SK-N-SH treated with all-trans-retinoic acid at 6 μM for 48 hours (cell line): ENCODE measurements around the gene COA8.

Experiments used
- ATAC-seq: fragments of 200-7000 bp; cut with Tn5 transposase; 3 replicates; pipeline ENCODE4 v1.9.1; 2020; ENCODE audit warnings: mild to moderate bottlenecking, moderate library complexity
- ARNTL ChIP-seq: fragments of 450-650 bp; formaldehyde crosslinking; IDR thresholded peaks from 2 replicates; pipeline ENCODE4 v1.5.0; 2020; ENCODE audit warnings: low read depth, mild to moderate bottlenecking, moderate library complexity, borderline replicate concordance
- BACH2 ChIP-seq: fragments of 250-450 bp; sonication (Bioruptor Pico); IDR thresholded peaks from 2 replicates; pipeline ENCODE4 v1.9.0; 2021; ENCODE audit warnings: mild to moderate bottlenecking, borderline replicate concordance
- CREB5 ChIP-seq: fragments of 250-450 bp; sonication (Bioruptor Pico); IDR thresholded peaks from 2 replicates; pipeline ENCODE4 v1.5.1; 2020; ENCODE audit warnings: low read depth, mild to moderate bottlenecking, moderate library complexity
- CSDC2 ChIP-seq: fragments of 250-450 bp; sonication (Bioruptor Pico); IDR thresholded peaks from 2 replicates; pipeline ENCODE4 v1.5.0; 2020; ENCODE audit warnings: mild to moderate bottlenecking, moderate library complexity
- ESRRG ChIP-seq: fragments of 250-450 bp; sonication (Bioruptor Pico); IDR thresholded peaks from 2 replicates; pipeline ENCODE4 v1.6.1; 2021; ENCODE audit warnings: mild to moderate bottlenecking
- GLIS3 ChIP-seq: fragments of 250-450 bp; sonication (Bioruptor Pico); IDR thresholded peaks from 2 replicates; pipeline ENCODE4 v1.5.0; 2020; ENCODE audit warnings: mild to moderate bottlenecking, moderate library complexity
- OSR1 ChIP-seq: fragments of 250-450 bp; sonication (Bioruptor Pico); IDR thresholded peaks from 2 replicates; pipeline ENCODE4 v1.8.0; 2022; ENCODE audit warnings: moderate library complexity, mild to moderate bottlenecking, inconsistent platforms
- PATZ1 ChIP-seq: fragments of 250-450 bp; sonication (Bioruptor Pico); IDR thresholded peaks from 2 replicates; pipeline ENCODE4 v1.8.0; 2020; ENCODE audit warnings: mild to moderate bottlenecking, moderate library complexity, borderline replicate concordance
- PPARA ChIP-seq: fragments of 250-450 bp; sonication (Bioruptor Pico); IDR thresholded peaks from 2 replicates; pipeline ENCODE4 v1.5.0; 2020; ENCODE audit warnings: mild to moderate bottlenecking, borderline replicate concordance
- RARB ChIP-seq: fragments of 250-450 bp; sonication (Bioruptor Pico); IDR thresholded peaks from 2 replicates; pipeline ENCODE4 v1.8.0; 2021; ENCODE audit warnings: mild to moderate bottlenecking, moderate library complexity
- SNAI2 ChIP-seq: fragments of 250-450 bp; sonication (Bioruptor Pico); IDR thresholded peaks from 2 replicates; pipeline ENCODE4 v1.5.0; 2020; ENCODE audit warnings: mild to moderate bottlenecking, moderate library complexity
- TCF4 ChIP-seq: fragments of 250-450 bp; sonication (Bioruptor Pico); IDR thresholded peaks from 2 replicates; pipeline ENCODE4 v1.8.0; 2021; ENCODE audit warnings: mild to moderate bottlenecking, moderate library complexity, borderline replicate concordance
- TOX ChIP-seq: fragments of 250-450 bp; sonication (Bioruptor Pico); IDR thresholded peaks from 2 replicates; pipeline ENCODE4 v1.8.0; 2021; ENCODE audit warnings: mild to moderate bottlenecking, moderate library complexity, borderline replicate concordance
- TSHZ2 ChIP-seq: fragments of 250-450 bp; sonication (Bioruptor Pico); IDR thresholded peaks from 2 replicates; pipeline ENCODE4 v1.5.0; 2020; ENCODE audit warnings: mild to moderate bottlenecking, moderate library complexity
- ZC3H10 ChIP-seq: fragments of 250-450 bp; sonication (Bioruptor Pico); IDR thresholded peaks from 2 replicates; pipeline ENCODE4 v1.5.1; 2021; ENCODE audit warnings: mild to moderate bottlenecking, moderate library complexity
- ZFP3 ChIP-seq: fragments of 250-450 bp; sonication (Bioruptor Pico); IDR thresholded peaks from 2 replicates; pipeline ENCODE4 v1.5.0; 2020; ENCODE audit warnings: mild to moderate bottlenecking, moderate library complexity
- ZFP30 ChIP-seq: fragments of 450-650 bp; formaldehyde crosslinking; IDR thresholded peaks from 2 replicates; pipeline ENCODE4 v1.5.0; 2022; ENCODE audit warnings: mild to moderate bottlenecking, moderate library complexity
- ZNF70 ChIP-seq: fragments of 450-650 bp; formaldehyde crosslinking; IDR thresholded peaks from 2 replicates; pipeline ENCODE4 v1.5.0; 2020; ENCODE audit warnings: mild to moderate bottlenecking, moderate library complexity
- ZNF8 ChIP-seq: fragments of 450-650 bp; formaldehyde crosslinking; IDR thresholded peaks from 2 replicates; pipeline ENCODE4 v1.5.0; 2020; ENCODE audit warnings: mild to moderate bottlenecking, moderate library complexity
- TF ChIP-seq, protein P1 (sequence below): fragments of 250-450 bp; sonication (Bioruptor Pico); IDR thresholded peaks from 2 replicates; pipeline ENCODE4 v1.8.0; 2021; ENCODE audit warnings: low read depth, mild to moderate bottlenecking, moderate library complexity, borderline replicate concordance
- TF ChIP-seq, protein P2 (sequence below): fragments of 250-450 bp; sonication (Bioruptor Pico); IDR thresholded peaks from 2 replicates; pipeline ENCODE4 v1.5.1; 2021; ENCODE audit warnings: mild to moderate bottlenecking, moderate library complexity

Gene COA8

DNA sequence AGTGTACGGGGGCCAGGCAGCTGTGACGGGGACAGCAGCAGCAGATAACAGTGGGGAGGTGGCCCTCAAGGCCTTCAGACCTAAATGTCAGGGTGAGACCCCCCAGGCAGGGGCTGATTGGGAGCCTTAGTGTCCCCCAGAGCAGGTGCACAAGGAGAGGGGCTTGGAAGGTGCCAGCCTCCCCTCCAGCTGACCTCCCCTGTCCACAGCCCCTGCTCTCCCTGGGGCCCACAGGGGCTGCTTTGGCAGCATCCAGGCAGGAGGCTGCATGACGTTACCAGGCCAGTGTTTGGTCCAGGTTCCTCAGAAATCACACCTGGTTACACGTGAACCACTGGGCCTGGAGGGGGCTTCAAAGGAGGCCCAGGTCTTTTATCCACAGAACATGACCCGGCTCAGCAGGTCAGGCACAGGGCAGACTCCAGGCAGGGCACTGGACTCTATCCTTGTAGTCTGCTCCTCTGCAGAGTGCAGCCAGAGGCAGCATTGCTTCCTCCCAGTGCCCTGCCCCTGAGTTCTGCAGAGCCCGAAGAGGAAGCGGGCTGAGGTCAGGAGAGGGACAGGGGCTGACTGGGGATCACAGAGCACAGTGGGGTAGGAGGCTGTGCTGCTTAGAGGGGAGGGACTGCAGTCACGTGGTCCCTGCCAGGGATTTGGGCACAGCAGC lies 36.4 kb upstream of the COA8 start:
- TF ChIP-seq ESRRG (CRISPR knock-in tag) (no peak), PATZ1 (CRISPR knock-in tag) (no peak)

GRCh38 chr14:103526914-103527248 lies 35.9 kb upstream of the COA8 start:
- TF ChIP-seq, protein P1, sequence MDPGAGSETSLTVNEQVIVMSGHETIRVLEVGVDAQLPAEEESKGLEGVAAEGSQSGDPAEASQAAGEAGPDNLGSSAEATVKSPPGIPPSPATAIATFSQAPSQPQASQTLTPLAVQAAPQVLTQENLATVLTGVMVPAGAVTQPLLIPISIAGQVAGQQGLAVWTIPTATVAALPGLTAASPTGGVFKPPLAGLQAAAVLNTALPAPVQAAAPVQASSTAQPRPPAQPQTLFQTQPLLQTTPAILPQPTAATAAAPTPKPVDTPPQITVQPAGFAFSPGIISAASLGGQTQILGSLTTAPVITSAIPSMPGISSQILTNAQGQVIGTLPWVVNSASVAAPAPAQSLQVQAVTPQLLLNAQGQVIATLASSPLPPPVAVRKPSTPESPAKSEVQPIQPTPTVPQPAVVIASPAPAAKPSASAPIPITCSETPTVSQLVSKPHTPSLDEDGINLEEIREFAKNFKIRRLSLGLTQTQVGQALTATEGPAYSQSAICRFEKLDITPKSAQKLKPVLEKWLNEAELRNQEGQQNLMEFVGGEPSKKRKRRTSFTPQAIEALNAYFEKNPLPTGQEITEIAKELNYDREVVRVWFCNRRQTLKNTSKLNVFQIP (CRISPR knock-in tag) = no peak
- TF ChIP-seq ZNF70 (CRISPR knock-in tag) (no peak), TOX (CRISPR knock-in tag) (no peak), ARNTL (CRISPR knock-in tag) (no peak), OSR1 (CRISPR knock-in tag) (no peak), TCF4 (no peak), GLIS3 (CRISPR knock-in tag) (no peak), CREB5 (CRISPR knock-in tag) (no peak), BACH2 (CRISPR knock-in tag) (no peak), PPARA (CRISPR knock-in tag) (no peak), ZNF8 (CRISPR knock-in tag) (no peak), ZC3H10 (CRISPR knock-in tag) (no peak), TSHZ2 (CRISPR knock-in tag) (no peak), SNAI2 (CRISPR knock-in tag) (no peak)
- TF ChIP-seq, protein P2, sequence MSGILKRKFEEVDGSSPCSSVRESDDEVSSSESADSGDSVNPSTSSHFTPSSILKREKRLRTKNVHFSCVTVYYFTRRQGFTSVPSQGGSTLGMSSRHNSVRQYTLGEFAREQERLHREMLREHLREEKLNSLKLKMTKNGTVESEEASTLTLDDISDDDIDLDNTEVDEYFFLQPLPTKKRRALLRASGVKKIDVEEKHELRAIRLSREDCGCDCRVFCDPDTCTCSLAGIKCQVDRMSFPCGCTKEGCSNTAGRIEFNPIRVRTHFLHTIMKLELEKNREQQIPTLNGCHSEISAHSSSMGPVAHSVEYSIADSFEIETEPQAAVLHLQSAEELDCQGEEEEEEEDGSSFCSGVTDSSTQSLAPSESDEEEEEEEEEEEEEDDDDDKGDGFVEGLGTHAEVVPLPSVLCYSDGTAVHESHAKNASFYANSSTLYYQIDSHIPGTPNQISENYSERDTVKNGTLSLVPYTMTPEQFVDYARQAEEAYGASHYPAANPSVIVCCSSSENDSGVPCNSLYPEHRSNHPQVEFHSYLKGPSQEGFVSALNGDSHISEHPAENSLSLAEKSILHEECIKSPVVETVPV (CRISPR knock-in tag) = no peak
- TF ChIP-seq, all 23 proteins: peak for 0
- no peak for ATAC-seq

More for the DNA sequence above, 36.4 kb upstream of the COA8 start:
- ATAC-seq = no peak

DNA sequence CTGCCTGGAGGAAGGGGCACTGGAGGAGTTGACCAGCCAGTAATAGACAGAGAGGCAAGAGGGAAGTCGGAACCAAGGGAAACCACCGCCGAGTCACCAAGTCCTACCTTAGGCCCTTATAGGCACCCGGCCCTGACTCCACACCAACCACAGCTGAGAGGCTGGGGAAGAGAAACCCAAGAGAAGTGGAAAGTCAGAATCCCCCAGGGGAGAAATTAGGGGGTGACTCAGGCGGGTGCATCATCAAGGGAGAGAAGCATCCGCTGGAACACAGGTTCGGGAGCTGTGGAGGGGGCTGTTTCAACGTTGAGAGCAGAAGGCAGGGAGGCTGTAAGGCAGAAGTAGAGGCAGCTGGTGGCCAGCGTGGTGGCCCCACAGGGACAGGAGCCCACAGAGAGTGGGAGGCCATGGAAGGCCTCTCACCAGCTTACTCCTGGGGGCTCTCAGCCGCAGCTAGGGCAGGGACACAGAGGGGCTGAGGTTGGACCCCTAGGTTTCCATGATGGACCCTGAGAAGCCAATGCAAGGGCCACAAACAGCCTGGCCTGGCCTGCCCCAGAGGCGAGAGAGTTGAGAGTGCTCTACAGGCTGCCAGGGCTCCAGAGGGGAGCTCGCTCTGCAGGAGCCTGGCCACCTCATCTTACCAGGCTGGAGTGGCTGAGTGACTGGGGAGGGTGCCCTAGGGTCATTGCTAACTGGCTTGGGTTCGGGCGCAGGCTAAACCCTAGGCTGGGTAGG lies 35.2 kb upstream of the COA8 start:
- no peak for ATAC-seq
- TF ChIP-seq RARB (CRISPR knock-in tag) = no peak
- TF ChIP-seq CSDC2 (CRISPR knock-in tag) = no peak
- TF ChIP-seq BACH2 (CRISPR knock-in tag) = no peak
- no peak for TF ChIP-seq TCF4
- TF ChIP-seq TOX (CRISPR knock-in tag) = no peak
- no peak for TF ChIP-seq ESRRG (CRISPR knock-in tag)
- no peak for TF ChIP-seq ZNF8 (CRISPR knock-in tag)
- no peak for TF ChIP-seq TSHZ2 (CRISPR knock-in tag)
- no peak for TF ChIP-seq ZFP3 (CRISPR knock-in tag)
- TF ChIP-seq GLIS3 (CRISPR knock-in tag) = no peak
- TF ChIP-seq CREB5 (CRISPR knock-in tag) = no peak
- no peak for TF ChIP-seq ARNTL (CRISPR knock-in tag)
- no peak for TF ChIP-seq ZFP30 (CRISPR knock-in tag)
- no peak for TF ChIP-seq SNAI2 (CRISPR knock-in tag)
